Testis (tissue), 2 donors: ENCODE data around the gene RAB35.
"Not testable (repeated sequence)": the region's sequence is repeated elsewhere in the genome, so short reads cannot be mapped to it uniquely, and the experiment has no call there.

Experiments
- POLR2A ChIP-seq: fragments of 450-650 bp; IDR thresholded peaks from one replicate; pipeline ENCODE4 v1.6.1; 2017; ENCODE audit warnings: antibody characterized with exemption, mild to moderate bottlenecking, moderate library complexity
- TF ChIP-seq, protein P1 (sequence below), 3 experiments: fragments of 450-650 bp in 2 of 3; fragments of 200-600 bp in 1 of 3; sonication (generic) in 1 of 3; IDR thresholded peaks; one replicate each; pipeline ENCODE4 v1.5.1; 2016 to 2019; ENCODE audit warnings: antibody characterized with exemption in 3 of 3, mild to moderate bottlenecking in 2 of 3, moderate library complexity in 1 of 3

GRCh38 chr12:120045367-120045766 lies 71.2 kb downstream of the RAB35 start:
- TF ChIP-seq, protein P1, sequence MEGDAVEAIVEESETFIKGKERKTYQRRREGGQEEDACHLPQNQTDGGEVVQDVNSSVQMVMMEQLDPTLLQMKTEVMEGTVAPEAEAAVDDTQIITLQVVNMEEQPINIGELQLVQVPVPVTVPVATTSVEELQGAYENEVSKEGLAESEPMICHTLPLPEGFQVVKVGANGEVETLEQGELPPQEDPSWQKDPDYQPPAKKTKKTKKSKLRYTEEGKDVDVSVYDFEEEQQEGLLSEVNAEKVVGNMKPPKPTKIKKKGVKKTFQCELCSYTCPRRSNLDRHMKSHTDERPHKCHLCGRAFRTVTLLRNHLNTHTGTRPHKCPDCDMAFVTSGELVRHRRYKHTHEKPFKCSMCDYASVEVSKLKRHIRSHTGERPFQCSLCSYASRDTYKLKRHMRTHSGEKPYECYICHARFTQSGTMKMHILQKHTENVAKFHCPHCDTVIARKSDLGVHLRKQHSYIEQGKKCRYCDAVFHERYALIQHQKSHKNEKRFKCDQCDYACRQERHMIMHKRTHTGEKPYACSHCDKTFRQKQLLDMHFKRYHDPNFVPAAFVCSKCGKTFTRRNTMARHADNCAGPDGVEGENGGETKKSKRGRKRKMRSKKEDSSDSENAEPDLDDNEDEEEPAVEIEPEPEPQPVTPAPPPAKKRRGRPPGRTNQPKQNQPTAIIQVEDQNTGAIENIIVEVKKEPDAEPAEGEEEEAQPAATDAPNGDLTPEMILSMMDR (IDR thresholded peaks at IDR 0.05): not testable (repeated sequence)
- not testable (repeated sequence) for TF ChIP-seq POLR2A
